SK-N-MC (cell line): ENCODE measurements around the gene PIK3CB.

Experiments used
- EZH2 ChIP-seq: fragments of 200-600 bp; sonication (generic); IDR thresholded peaks from one replicate; pipeline ENCODE4 v1.6.1; 2017; ENCODE audit warnings: antibody characterized with exemption
- POLR2AphosphoS5 ChIP-seq: IDR thresholded peaks from 2 replicates; pipeline ENCODE4 v1.6.1; 2012; ENCODE audit warnings: mild to moderate bottlenecking, low read depth, low read length, borderline replicate concordance

GRCh38 chr3:138778643-138779042, 56.1 kb downstream of the PIK3CB start:
- TF ChIP-seq POLR2AphosphoS5 = no peak
- TF ChIP-seq EZH2 = no peak
